ENCODE data around the gene IL16. TPM values are rescaled to one million over a fixed set of nuclear protein-coding genes. Genes with fewer than 3 reads are reported as not detected.

IL16 gene
- total RNA-seq, 1 donor from 2014 or later: 8.5 TPM

DNA sequence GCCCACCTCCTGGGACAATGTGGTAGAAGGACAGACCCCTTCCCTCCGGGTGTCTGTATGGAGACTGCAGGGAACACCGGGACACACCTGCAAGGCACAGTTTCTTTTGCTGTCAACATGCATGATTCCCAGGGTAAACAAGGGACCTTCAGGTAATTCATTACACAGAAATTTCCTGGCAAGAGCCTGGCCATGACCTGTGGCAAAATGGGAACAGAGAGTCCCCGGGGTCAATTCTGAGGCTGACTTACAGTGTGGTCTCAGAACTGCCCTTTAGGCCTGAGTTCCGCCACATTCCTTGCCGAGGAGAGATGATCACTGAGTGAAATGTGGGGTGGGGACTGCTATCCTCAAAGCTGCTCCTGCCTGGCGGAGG, 121.0 kb downstream of the IL16 start:
- peaks cover 3 to 9% of the 10 kb centered on the region in 2 donors for H3K4me1 ChIP-seq
- H3K4me3 ChIP-seq: no peak overlapping the region
- H3K36me3 ChIP-seq: peaks cover 4 to 23% of the 10 kb centered on the region in 2 donors
- no peak for DNase-seq (ENCODE audit: low spot score in 2 of 2)
- intact Hi-C loops (cut with DNase I): no loop called here
- no peak overlapping the region for H3K27ac ChIP-seq
- H3K27me3 ChIP-seq: no peaks in the 10 kb centered on the region
- TF ChIP-seq CTCF (IDR thresholded peaks at IDR 0.05): no peak
- H3K9me3 ChIP-seq: no peaks in the 10 kb centered on the region

GRCh38 chr15:81321667-81322066, 125.0 kb downstream of the IL16 start:
- H3K4me3 ChIP-seq: no peak overlapping the region
- no peaks in the 10 kb centered on the region for H3K27me3 ChIP-seq
- peaks cover 4 to 23% of the 10 kb centered on the region in 2 donors for H3K36me3 ChIP-seq
- H3K27ac ChIP-seq: no peak overlapping the region
- H3K9me3 ChIP-seq: no peaks in the 10 kb centered on the region
- TF ChIP-seq CTCF (IDR thresholded peaks at IDR 0.05): no peak
- no peak for DNase-seq (ENCODE audit: low spot score in 2 of 2)
- intact Hi-C loops (cut with DNase I): loop anchor here (5.0 to 10.0 kb wide), 2 partner anchors 723 to 941 kb away; partner anchors contain the start of genes EFL1, MEX3B and SAXO2
- peaks cover 5 to 7% of the 10 kb centered on the region in 2 donors for H3K4me1 ChIP-seq

DNA sequence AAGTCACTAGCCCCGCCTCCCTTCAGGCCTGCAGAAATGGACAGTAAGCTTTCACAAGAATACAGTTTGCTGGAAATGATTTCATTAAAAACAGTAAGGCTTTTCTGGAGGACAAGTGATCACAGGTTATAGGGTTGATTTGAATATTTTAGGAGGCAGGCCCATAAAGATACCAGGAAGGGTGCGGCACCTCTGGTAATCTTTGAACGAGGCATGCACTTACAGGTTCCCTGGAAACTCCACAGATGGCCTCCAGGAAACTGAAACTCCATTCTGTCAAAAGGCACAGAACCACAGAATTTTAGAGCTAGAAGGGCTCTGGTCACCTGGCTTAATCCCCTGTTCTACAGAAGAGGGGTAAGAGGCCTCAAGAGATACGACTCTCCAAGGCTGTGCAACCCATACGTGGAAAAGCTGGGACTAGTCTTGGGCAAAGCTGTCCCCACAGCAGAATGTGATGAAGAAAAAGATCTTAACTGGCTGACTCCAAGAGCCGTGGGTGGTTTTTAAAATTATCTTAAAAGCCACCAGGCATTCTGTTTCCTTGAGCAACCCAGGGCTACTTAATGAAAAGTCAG, 126.1 kb downstream of the IL16 start:
- Histone ChIP-seq H3K9me3 (no peaks in the 10 kb centered on the region), H3K27me3 (no peaks in the 10 kb centered on the region), H3K4me1 (peaks cover 5 to 7% of the 10 kb centered on the region in 2 donors), H3K27ac (no peak overlapping the region), H3K36me3 (peaks cover 0 to 17% of the 10 kb centered on the region in 2 donors), H3K4me3 (peak overlapping the region in 1 of 2 donors; percentile 39)
- no peak for DNase-seq (ENCODE audit: low spot score in 2 of 2)
- intact Hi-C loops (cut with DNase I): loop anchor here (5.0 to 10.0 kb wide), 2 partner anchors 722 to 940 kb away; partner anchors contain the start of genes EFL1, MEX3B and SAXO2
- no peak for TF ChIP-seq CTCF (IDR thresholded peaks at IDR 0.05)

DNA sequence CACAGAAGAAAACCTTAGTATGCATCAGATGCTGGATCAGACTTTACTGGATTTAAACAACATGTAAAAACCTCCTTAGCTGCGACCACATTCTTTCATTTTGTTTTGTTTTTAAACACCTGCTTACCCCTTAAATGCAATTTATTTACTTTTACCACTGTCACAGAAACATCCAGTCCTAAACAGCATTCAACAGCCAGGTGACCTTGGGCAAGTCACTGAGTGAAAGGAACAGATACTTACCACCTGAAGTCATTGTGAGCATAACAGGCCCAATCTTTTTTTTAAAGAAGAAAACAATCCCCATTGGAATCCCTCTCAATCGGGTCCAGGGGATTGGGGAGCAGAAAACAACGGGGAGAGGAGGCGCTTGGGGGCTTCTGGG, 126.9 kb downstream of the IL16 start:
- Histone ChIP-seq H3K36me3 (peaks cover 0 to 9% of the 10 kb centered on the region in 2 donors), H3K4me1 (peaks cover 5 to 7% of the 10 kb centered on the region in 2 donors), H3K27me3 (no peaks in the 10 kb centered on the region), H3K9me3 (no peaks in the 10 kb centered on the region), H3K27ac (peak overlapping the region; percentile 49 to 71), H3K4me3 (peak overlapping the region; percentile 68 to 76)
- no peak for DNase-seq (ENCODE audit: low spot score in 2 of 2)
- intact Hi-C loops (cut with DNase I): loop anchor here (5.0 to 10.0 kb wide), 2 partner anchors 721 to 939 kb away; partner anchors contain the start of genes EFL1, MEX3B and SAXO2
- TF ChIP-seq CTCF (IDR thresholded peaks at IDR 0.05): no peak

GRCh38 chr15:81323944-81324881, 127.5 kb downstream of the IL16 start, which contains the start of gene STARD5:
STARD5 (minus strand) TSS chr15:81324141; CDS start chr15:81324099, 42 bp downstream.
- H3K27ac ChIP-seq: peak within 1 kb of the TSS; percentile 49 to 71
- intact Hi-C loops (cut with DNase I): loop anchor here (1.0 to 10.0 kb wide), 4 partner anchors 11 to 938 kb away; partner anchors contain the start of genes EFL1, MEX3B and SAXO2
- TF ChIP-seq CTCF (IDR thresholded peaks at IDR 0.05): no peak
- H3K4me3 ChIP-seq: peak within 1 kb of the TSS; percentile 68 to 76
- H3K4me1 ChIP-seq: peaks cover 5 to 7% of the 10 kb centered on the region in 2 donors
- H3K36me3 ChIP-seq: peaks cover 0 to 4% of the 10 kb centered on the region in 2 donors
- no peaks in the 10 kb centered on the region for H3K9me3 ChIP-seq
- DNase-seq (ENCODE audit: low spot score in 2 of 2): peak; percentile 96 to 100
- H3K27me3 ChIP-seq: no peaks in the 10 kb centered on the region
